DOHH2 (cell line): ENCODE measurements around the gene ZSWIM5.

Experiments used
- H3F3A ChIP-seq: fragments of 200-600 bp; sonication (generic), shearing (Covaris generic); 2 replicates; pipeline ENCODE4 v1.6.0; 2016; ENCODE audit warnings: antibody characterized with exemption, mild to moderate bottlenecking; ENCODE audit not compliant: control insufficient read depth, insufficient read depth
- H3K27ac ChIP-seq: fragments of 200-600 bp; sonication (generic); 2 replicates; pipeline ENCODE4 v1.5.1; 2014; ENCODE audit warnings: low read depth, mild to moderate bottlenecking, low read length, moderate library complexity
- H3K27me3 ChIP-seq: fragments of 200-600 bp; sonication (generic); 2 replicates; pipeline ENCODE4 v1.6.1; 2014; ENCODE audit warnings: mild to moderate bottlenecking, low read length, mixed read lengths; ENCODE audit not compliant: control insufficient read depth
- H3K36me3 ChIP-seq: fragments of 200-600 bp; sonication (generic); 2 replicates; pipeline ENCODE4 v1.6.1; 2014; ENCODE audit warnings: mild to moderate bottlenecking, low read length, moderate library complexity, mixed read lengths; ENCODE audit not compliant: control insufficient read depth
- H3K4me1 ChIP-seq: fragments of 200-600 bp; sonication (generic); 2 replicates; pipeline ENCODE4 v1.6.1; 2014; ENCODE audit warnings: mild to moderate bottlenecking, low read length, mixed read lengths; ENCODE audit not compliant: control insufficient read depth
- H3K4me2 ChIP-seq: fragments of 200-600 bp; sonication (generic); 2 replicates; pipeline ENCODE4 v1.6.0; 2014; ENCODE audit warnings: mild to moderate bottlenecking, low read length, moderate library complexity
- H3K4me3 ChIP-seq: fragments of 200-600 bp; sonication (generic); 2 replicates; pipeline ENCODE4 v1.5.1; 2014; ENCODE audit warnings: mild to moderate bottlenecking, low read length, mixed read lengths
- H3K79me2 ChIP-seq: fragments of 200-600 bp; sonication (generic); 2 replicates; pipeline ENCODE4 v1.6.1; 2014; ENCODE audit warnings: mild to moderate bottlenecking, low read length, mixed read lengths; ENCODE audit not compliant: control insufficient read depth
- H3K9me2 ChIP-seq: fragments of 200-600 bp; sonication (generic); replicated peaks from 2 replicates; pipeline ENCODE4 v1.6.1; 2014; ENCODE audit warnings: mild to moderate bottlenecking, low read length, mixed read lengths; ENCODE audit not compliant: control insufficient read depth
- H3K9me3 ChIP-seq: fragments of 200-600 bp; sonication (generic); 2 replicates; pipeline ENCODE4 v1.6.1; 2014; ENCODE audit warnings: antibody characterized with exemption, low read length, mixed read lengths; ENCODE audit not compliant: control insufficient read depth, insufficient read depth
- H4K20me1 ChIP-seq: fragments of 200-600 bp; sonication (generic); 2 replicates; pipeline ENCODE4 v1.6.0; 2014; ENCODE audit warnings: low read depth, mild to moderate bottlenecking, antibody characterized with exemption, low read length, moderate library complexity; ENCODE audit not compliant: control insufficient read depth, insufficient read depth
- CTCF ChIP-seq: fragments of 200-600 bp; sonication (generic); IDR thresholded peaks from one replicate; pipeline ENCODE4 v1.5.1; 2014; ENCODE audit warnings: antibody characterized with exemption, mild to moderate bottlenecking, low read depth, low read length; ENCODE audit not compliant: poor library complexity, severe bottlenecking
- EZH2phosphoT487 ChIP-seq: fragments of 200-600 bp; sonication (generic); IDR thresholded peaks from 2 replicates; pipeline ENCODE4 v1.6.1; 2017; ENCODE audit warnings: borderline replicate concordance, mild to moderate bottlenecking, antibody characterized with exemption, low read length, moderate library complexity, mixed read lengths

ZSWIM5 gene

GRCh38 chr1:45026446-45026845 is 180.0 kb downstream of the ZSWIM5 start:
- Histone ChIP-seq H3K4me2 (no peak overlapping the region), H3K4me3 (no peak overlapping the region), H3K27ac (no peak overlapping the region), H3K9me2 (no peaks in the 10 kb centered on the region), H3K4me1 (no peaks in the 10 kb centered on the region), H3K79me2 (no peaks in the 10 kb centered on the region), H3F3A (no peaks in the 10 kb centered on the region), H4K20me1 (no peaks in the 10 kb centered on the region), H3K36me3 (no peaks in the 10 kb centered on the region), H3K9me3 (0 out of 2 replicates have a peak, but pooled peaks cover 4% of the 10 kb centered on the region), H3K27me3 (peaks cover 13% of the 10 kb centered on the region)
- TF ChIP-seq EZH2phosphoT487 (no peak), CTCF (no peak)

DNA sequence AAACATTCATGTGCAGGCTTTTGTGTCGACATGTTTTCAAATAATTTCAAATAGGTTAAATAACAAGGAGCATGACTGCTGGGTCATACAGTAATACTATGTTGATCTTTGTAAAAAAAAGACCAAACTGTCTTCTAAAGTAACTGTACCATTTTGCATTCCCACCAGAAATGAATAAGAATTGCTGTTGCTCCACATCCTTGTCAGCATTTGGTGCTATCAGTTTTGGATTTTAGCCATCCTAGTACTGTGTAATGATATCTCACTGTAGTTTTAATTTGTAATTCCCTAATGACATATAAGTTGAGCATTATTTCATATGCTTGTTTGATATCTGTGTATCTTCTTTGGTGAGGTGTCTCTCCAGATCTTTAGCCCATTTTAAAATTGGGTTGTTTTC is 182.7 kb downstream of the ZSWIM5 start:
- H3K4me3 ChIP-seq: no peak overlapping the region
- no peak overlapping the region for H3K4me2 ChIP-seq
- H3K4me1 ChIP-seq: no peaks in the 10 kb centered on the region
- H4K20me1 ChIP-seq: no peaks in the 10 kb centered on the region
- no peaks in the 10 kb centered on the region for H3K9me2 ChIP-seq
- TF ChIP-seq EZH2phosphoT487: no peak
- no peaks in the 10 kb centered on the region for H3K79me2 ChIP-seq
- H3K27me3 ChIP-seq: peaks cover 13% of the 10 kb centered on the region
- no peak overlapping the region for H3K27ac ChIP-seq
- H3F3A ChIP-seq: no peaks in the 10 kb centered on the region
- H3K9me3 ChIP-seq: 0 out of 2 replicates have a peak, but pooled peaks cover 4% of the 10 kb centered on the region
- no peaks in the 10 kb centered on the region for H3K36me3 ChIP-seq

- no peak overlapping the region for H3K27ac ChIP-seq
- peaks cover 2% of the 10 kb centered on the region; the same call in 1 of the 2 replicates for H3K27me3 ChIP-seq
- peaks cover 9% of the 10 kb centered on the region for H3K36me3 ChIP-seq
- H3K9me2 ChIP-seq: no peaks in the 10 kb centered on the region
- TF ChIP-seq EZH2phosphoT487 (no peak), CTCF (peak; percentile 83)
- H3K9me3 ChIP-seq: 0 out of 2 replicates have a peak, but pooled peaks cover 2% of the 10 kb centered on the region
- H3K4me2 ChIP-seq: no peak overlapping the region
- H4K20me1 ChIP-seq: no peaks in the 10 kb centered on the region
- H3K4me1 ChIP-seq: 0 out of 2 replicates have a peak, but pooled peaks cover 2% of the 10 kb centered on the region
- H3K4me3 ChIP-seq: no peak overlapping the region
- H3F3A ChIP-seq: no peaks in the 10 kb centered on the region
- H3K79me2 ChIP-seq: no peaks in the 10 kb centered on the region
These were observed 187.7 kb downstream of the ZSWIM5 start for GRCh38 chr1:45018599-45019230.

DNA sequence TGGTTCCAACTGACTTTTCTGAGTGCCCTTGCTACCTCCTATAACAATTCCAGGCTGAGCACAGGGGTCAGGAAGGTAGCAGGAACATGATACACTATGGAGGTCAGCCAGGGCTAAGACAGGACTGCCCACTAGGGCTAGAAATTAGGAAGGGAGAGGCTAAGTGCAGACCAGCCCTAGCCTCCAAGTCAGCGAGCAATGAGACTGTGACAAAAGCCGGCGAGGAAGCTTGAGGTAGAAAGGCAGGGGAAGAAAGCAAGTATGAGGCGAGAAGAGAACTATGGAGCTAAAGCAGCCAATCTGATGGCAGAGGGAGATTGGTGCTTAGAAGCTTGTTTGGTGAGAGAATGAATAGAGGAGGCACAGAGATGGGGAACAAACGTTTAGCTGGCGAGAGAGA is 189.6 kb downstream of the ZSWIM5 start:
- Histone ChIP-seq H3K79me2 (peaks cover 8% of the 10 kb centered on the region), H3K4me3 (no peak overlapping the region), H3K4me1 (peaks cover 16% of the 10 kb centered on the region), H3K27ac (no peak overlapping the region), H3K36me3 (peaks cover 9% of the 10 kb centered on the region), H4K20me1 (no peaks in the 10 kb centered on the region), H3K27me3 (no peaks in the 10 kb centered on the region), H3K9me2 (no peaks in the 10 kb centered on the region), H3F3A (no peaks in the 10 kb centered on the region), H3K4me2 (no peak overlapping the region), H3K9me3 (no peaks in the 10 kb centered on the region)
- no peak for TF ChIP-seq CTCF
- no peak for TF ChIP-seq EZH2phosphoT487
